Stimulated activated CD4-positive, alpha-beta T cell treated with anti-CD3 and anti-CD28 coated beads, Interleukin-1b, Interleukin-23, amount 100 ng/mL, for 4 hours (primary cell): ENCODE data around the gene COL9A1.

Experiments
- DNase-seq, 2 donors: peaks; one replicate each; pipeline ENCODE4 v3.0.0-alpha.2; 2020; ENCODE audit warnings: low read depth in 2 of 2

The COL9A1 gene

GRCh38 chr6:70172252-70172651 is 130.6 kb downstream of the COL9A1 start:
- DNase-seq = no peak

DNA sequence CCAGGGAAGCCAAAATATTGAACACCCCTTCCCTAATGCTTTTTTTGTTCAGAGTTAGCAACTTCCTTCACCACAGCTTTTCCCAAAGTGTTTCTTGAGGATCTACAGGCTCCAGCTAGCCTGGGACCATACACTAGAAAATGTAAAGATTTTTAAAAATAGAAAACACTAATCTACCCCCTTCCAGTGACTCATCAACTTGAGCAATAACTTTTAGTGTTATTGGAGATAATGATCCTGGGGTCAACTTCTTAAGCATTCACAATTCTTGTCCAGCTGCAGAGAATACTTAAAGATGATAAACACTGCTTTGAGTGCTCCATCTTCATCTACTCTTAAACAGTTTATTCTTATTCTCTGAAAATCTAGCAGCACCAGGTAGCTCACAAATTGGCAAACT is 131.6 kb downstream of the COL9A1 start:
- no peak for DNase-seq

DNA sequence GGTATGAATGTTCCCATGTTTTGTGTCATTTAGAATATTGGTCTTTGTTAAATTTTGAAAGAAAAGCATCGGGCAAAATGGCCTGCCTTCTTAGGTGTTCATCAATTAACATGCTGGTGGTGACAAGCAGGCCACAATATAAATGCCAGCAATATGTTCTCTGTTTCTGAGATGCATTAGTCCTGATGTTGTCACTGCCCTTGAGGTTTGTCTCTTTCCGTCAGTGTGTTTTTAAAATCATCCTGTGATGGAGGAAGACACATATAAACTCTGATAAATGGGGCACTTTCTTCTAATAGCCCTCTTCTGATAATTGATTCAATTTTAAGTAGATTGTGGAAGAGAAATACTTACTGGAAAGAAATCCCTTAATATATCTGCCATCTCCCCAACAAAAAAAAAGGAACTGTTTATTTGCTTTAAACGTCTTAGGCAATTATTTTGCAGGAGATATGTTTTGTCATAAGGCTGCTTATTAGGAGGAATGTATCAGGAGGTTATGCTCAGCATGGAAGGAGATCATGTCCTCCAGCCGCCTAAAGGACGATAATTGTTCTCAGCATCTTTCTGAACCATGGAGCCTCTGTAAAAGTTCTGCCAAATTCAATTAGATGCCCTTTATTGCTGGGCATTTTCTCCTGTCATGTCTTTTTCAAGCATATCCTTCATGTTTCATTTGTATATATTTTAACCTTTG is 134.1 kb downstream of the COL9A1 start:
- no peak for DNase-seq
